Astrocyte of the spinal cord (primary cell): ENCODE measurements around the gene KIAA0513.

Source experiments
- DNase-seq: peaks from one replicate; pipeline ENCODE4 v3.0.0; 2011; ENCODE audit warnings: low read depth, low spot score
- H3K4me3 ChIP-seq: 2 replicates; pipeline ENCODE4 v1.5.1; 2011; ENCODE audit warnings: low read depth, mild to moderate bottlenecking, low read length, moderate library complexity
- in situ Hi-C: cut with HindIII; loops from 2 replicates; pipeline ENCODE4 v1.10.0; 2017; ENCODE audit warnings: low sequenced_read_pairs
- TF ChIP-seq, protein P1 (sequence below): IDR thresholded peaks from 2 replicates; pipeline ENCODE4 v1.5.1; 2012; ENCODE audit warnings: low read depth, mild to moderate bottlenecking, low read length, inconsistent platforms

KIAA0513 gene

DNA sequence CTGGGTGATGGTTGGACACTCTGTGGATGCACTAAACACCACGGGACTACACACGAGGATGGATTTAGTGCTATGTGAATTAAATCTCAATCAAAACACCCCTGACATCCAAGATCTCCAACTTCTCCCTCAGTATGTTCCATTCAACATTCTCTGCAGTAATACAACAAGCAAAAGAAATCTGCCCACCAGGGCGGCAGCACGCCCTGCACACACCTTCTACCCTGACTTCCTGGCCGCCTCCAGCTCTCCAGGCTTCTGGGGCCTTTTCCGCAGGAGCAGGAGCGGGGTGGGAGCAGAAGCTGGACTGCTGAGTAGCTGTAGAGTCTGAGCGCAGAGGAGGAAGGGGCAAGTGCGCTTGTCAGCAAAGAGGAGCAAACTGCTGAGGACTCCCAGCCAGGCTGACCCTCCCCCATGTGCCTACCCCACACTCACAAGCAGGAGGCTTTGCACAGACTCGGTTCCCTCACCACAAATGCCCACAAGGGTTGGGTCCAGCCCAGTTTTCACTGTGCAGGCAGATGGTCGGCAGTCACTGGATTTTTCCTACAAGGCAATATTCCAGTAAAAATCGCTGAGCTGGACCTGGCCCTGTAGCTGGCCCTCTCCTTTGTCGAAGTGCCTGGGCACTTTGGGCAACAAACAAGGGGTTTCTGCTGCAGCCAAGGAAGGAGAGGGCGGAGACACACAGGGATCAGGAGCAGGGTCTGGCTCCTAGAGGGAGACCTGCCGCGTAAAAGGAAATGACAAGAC lies 39.1 kb upstream of the KIAA0513 start:
- TF ChIP-seq, protein P1, sequence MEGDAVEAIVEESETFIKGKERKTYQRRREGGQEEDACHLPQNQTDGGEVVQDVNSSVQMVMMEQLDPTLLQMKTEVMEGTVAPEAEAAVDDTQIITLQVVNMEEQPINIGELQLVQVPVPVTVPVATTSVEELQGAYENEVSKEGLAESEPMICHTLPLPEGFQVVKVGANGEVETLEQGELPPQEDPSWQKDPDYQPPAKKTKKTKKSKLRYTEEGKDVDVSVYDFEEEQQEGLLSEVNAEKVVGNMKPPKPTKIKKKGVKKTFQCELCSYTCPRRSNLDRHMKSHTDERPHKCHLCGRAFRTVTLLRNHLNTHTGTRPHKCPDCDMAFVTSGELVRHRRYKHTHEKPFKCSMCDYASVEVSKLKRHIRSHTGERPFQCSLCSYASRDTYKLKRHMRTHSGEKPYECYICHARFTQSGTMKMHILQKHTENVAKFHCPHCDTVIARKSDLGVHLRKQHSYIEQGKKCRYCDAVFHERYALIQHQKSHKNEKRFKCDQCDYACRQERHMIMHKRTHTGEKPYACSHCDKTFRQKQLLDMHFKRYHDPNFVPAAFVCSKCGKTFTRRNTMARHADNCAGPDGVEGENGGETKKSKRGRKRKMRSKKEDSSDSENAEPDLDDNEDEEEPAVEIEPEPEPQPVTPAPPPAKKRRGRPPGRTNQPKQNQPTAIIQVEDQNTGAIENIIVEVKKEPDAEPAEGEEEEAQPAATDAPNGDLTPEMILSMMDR: no peak
- in situ Hi-C loops: no loop called here

DNA sequence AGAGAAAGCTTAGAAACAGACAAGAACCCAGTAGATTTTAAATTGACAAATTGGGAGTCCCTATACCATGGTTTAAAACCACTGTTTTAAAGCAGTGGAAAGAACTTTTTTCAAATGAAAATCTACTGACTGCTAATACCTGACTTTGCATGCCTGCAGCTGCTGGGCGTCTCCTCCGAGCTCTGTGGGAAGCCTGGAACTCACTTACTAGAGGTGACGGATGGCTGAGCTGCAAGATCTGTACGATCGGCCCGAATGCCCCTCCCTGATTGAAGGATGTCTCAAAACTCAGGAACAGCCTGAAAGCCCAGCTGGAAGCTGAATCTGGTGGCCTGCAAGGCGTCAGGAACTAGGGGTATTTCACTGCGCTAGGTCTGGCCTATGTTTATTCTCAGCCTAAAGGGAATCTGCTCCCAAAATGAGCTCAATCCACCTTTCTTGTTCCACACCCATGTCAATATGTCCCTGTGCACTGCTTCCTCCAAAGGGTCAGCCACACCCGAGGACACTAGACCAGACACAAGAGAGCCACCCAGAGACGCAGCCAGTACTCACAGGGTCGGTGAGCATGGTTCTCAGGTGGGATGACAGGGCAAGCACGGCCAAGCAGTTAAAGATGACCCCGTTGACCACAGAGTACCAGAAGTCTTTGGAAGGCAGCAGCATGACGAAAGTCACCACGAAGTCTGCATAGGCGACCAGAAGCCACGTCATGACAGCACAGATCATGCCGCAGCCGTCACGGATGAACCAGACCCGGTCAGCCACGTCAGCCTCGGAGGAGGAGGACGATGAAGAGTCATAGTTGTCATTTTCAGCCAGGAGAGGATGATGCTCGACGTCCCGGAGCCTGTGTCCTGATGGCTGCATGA lies 37.6 kb upstream of the KIAA0513 start:
- no peak overlapping the region for H3K4me3 ChIP-seq
- TF ChIP-seq, protein P1: no peak
- no peak for DNase-seq
- in situ Hi-C loops: no loop called here

More for the DNA sequence above, 39.1 kb upstream of the KIAA0513 start:
- no peak for DNase-seq
- H3K4me3 ChIP-seq: no peak overlapping the region

DNA sequence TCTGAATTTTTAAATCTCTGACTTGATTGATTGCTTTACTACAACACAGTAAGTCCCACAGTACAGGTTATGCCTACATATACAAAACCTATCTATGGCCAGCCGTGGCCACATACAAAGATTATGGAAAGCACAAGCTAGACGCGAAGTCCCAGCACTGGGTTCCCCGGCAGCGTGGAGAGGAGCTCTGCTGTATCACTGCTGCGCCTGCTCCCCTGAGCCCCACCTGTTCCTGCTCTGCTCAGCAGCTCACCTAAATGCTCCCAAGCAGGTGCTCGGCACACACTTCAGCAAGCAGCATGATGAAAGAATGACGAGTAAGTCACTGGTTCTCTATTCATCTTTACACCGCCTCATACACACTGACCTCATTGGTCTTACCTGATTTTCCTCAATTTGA lies 36.8 kb upstream of the KIAA0513 start:
- TF ChIP-seq, protein P1: no peak
- no peak overlapping the region for H3K4me3 ChIP-seq
- in situ Hi-C loops: no loop called here
- DNase-seq: no peak

DNA sequence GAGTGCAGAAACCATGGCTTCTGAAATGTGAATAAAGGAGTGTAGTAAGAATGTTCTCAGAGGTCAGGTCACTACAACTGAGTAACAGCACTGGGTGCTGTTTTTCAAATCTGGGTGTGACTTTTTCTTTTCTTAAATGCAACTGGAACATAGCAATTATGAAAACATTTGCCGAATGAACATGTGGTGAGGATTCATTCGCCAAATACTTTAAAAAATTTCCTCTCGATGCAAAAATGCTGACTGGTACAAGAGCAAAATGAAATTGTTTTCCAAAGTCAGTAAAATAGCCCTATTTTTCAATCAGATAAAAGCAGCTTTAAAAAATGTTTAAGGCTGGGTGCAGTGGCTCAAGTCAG lies 34.9 kb upstream of the KIAA0513 start:
- in situ Hi-C loops: no loop called here
- TF ChIP-seq, protein P1: no peak
- H3K4me3 ChIP-seq: no peak overlapping the region
- peak; percentile 19 for DNase-seq

DNA sequence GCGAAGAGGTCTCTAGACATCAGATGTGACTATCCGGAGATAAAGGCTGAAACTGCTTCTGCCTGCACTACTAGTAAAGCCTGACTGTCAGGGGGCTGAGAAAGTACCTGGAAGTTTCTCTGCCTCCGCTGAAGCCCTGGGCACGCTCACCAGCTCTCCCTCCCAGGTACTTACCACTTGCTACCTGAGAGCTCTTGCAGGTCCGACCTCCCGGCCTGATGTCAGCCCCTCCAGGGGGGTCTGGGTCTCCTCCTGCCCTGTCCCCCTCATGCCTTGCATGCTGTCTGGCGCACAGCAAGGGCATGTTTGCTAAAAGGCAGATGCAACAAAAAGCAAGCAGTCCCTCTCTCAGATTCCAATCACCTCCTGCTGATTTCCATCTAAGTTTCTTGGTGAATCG lies 33.7 kb upstream of the KIAA0513 start:
- TF ChIP-seq, protein P1: no peak
- no peak for DNase-seq
- H3K4me3 ChIP-seq: no peak overlapping the region
- in situ Hi-C loops: no loop called here

DNA sequence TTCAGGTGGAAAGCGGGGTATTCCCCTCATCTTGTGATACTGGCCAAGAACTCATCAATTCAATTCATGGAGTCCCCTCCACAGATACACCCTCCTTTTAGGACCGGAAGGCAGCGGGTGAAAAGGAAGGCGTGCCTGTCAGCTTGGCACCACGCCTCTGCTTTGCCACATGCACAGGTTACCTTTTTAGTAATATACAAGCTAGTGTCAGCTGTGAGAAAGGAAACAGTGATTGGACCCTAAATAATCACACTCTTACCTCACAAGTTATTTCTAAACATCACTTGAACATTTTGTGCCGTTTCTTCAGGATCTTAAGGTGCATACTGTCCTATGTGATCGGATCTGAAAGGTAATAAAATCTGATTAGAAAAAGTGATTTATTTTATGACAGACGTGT lies 31.9 kb upstream of the KIAA0513 start:
- TF ChIP-seq, protein P1: no peak
- in situ Hi-C loops: no loop called here
- no peak for DNase-seq

More for the DNA sequence above, 31.9 kb upstream of the KIAA0513 start:
- H3K4me3 ChIP-seq: no peak overlapping the region
